Activated naive CD4-positive, alpha-beta T cell (primary cell): Measurements from ENCODE around the gene FDXACB1.
"Not testable (repeated sequence)": the region's sequence is repeated elsewhere in the genome, so short reads cannot be mapped to it uniquely, and the experiment has no call there.

Experiments used
- DNase-seq, 4 experiments: peaks; one replicate each; lab custom pipeline; 2025; lab: John Stamatoyannopoulos, UW

Gene FDXACB1

GRCh38 chr11:111910676-111911562 lies 32.0 kb upstream of the FDXACB1 start:
- no peak for DNase-seq

- DNase-seq = no peak
Observed at GRCh38 chr11:111909378-111909777, 30.4 kb upstream of the FDXACB1 start.

- no peak for DNase-seq
Observed at GRCh38 chr11:111908639-111909305, 29.8 kb upstream of the FDXACB1 start.

DNA sequence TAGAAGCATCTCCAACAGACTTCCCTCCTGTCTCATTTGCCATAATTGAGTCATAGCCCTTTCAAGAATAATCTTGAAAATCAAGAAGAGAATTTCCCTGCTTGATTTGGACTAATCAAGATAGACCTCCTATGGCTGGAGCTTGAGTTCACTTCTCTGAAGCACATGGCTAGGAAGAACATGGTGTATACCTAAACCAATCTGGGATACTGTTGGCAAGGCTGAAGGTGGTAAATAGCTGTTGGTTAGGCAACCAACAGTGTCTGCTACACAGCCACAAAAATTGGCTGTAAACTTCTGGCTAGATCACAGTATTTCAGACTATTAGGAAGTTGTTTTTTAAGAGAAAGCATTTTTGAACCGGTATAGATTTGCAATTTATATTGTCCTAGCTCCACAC lies 27.7 kb upstream of the FDXACB1 start:
- no peak for DNase-seq

- DNase-seq = no peak
Observed at GRCh38 chr11:111905411-111905810, 26.4 kb upstream of the FDXACB1 start.

DNA sequence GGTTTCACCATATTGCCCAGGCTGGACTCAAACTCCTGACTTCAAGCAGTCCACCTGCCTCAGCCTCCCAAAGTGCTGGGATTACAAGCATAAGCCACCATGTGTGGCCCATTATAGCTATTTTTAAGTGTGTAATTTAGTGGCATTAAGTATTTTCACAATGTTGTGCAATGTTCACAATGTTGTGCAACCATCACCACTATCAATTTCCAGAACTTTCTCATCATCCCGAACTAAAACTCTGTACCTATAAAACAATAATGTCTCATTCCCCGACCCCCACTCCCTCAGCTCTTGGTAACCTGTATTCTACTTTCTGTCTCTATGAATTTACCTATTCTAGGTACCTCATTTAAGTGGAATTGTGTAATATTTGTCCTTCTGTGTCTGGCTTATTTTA lies 7.9 kb upstream of the FDXACB1 start:
- no peak for DNase-seq

DNA sequence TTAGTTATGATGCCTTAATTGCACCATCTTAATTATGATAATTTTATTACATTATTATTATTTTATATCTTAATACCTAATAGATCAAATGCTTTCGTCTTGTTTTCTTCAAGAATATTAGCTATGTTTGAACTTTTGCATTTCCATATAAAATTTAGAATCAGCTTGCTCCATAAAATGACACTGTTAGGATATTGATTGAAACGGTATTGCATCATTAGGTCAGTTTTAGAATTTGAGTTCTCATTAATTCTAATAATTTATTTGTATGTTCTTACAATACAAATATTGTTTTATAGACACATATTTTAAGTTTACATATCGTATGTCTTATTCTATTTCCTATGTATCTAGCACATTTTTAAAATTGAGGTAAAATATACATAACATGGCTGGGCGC lies 7.1 kb upstream of the FDXACB1 start:
- no peak for DNase-seq

- not testable (repeated sequence) for DNase-seq
Observed at GRCh38 chr11:111885053-111885452, 6.1 kb upstream of the FDXACB1 start.

DNA sequence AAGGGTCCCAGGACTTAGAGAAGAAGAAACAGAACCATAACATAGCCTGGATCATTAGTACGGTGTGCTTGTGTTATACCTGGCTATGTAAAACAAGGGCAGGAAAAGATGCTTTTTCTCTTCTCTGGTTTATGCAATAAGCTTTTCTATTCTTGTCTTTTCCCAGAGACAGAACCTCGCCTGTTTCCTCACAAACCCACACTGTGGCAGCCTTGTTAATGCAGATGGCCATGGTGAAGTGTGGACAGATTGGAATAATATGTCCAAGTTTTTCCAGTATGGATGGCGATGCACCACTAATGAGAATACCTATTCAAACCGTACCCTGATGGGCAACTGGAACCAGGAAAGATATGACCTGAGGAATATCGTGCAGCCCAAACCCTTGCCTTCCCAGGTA lies 3.2 kb upstream of the FDXACB1 start:
- DNase-seq = no peak

DNA sequence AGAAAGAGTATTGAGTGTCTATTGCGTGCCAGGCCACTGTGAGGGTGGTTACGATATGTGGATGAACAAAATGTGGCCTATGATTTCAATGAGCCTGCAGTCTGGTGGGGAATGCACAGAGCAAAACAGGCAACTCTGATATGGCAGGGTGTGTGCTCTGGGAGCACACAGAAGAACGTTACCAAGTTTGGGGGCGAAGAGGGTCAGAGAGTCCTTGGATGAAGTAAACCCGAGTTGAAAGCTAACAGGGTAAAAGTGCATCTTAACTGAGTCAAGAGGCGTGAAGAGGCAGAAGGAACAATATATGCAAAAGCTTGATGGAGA lies 634 bp upstream of the FDXACB1 start:
- no peak for DNase-seq

DNA sequence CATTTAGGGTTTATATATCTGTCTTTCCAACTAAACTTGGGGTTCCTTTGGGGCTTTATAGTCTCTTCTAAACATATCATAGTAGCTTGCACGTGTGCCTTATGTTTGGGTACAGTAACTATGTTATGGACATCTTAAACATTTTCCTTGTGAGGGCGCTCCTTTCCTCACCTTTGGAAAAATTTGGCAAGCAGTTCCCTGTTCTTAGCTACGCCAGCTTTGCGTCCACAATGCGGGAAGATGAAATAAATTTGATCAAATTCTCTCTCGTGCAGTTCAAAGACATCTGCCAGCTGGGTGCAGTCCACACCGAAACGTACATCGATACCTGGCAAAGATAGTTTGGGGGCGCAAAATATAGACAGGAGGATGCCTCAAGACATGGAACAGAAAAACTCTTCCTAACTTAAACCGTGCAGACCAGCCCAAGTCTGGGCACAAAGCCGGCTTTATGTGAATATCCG lies 548 bp downstream of the FDXACB1 start:
- no peak for DNase-seq

DNA sequence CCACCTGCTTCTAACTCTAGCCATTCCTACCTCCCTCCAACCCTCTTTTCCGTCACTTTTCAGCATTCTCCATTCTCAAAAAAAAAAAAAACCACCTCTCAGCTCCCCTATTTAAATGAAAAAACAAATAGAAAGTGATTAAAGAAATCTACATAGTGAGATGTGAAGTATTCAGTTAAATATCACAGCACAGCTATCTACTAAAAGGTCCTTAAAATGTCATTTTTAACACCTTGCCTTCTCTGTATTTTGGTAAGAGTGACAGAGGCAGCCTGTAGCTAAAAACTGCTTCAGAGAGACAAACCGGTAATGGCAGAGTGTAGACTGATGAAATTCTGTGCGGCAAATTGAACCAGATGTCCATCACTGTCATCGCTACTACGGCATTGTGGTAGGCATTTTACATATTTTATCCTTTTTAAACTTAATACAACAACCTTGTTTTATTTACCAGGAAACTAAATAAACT lies 7.2 kb downstream of the FDXACB1 start:
- no peak for DNase-seq

GRCh38 chr11:111870886-111871692 lies 7.9 kb downstream of the FDXACB1 start, which contains the start of gene ALG9:
ALG9 (minus strand) TSS chr11:111871581; CDS start chr11:111871482, 99 bp downstream.
- peak; percentile 83 to 93 (median 84) for DNase-seq

- DNase-seq = no peak
Observed at GRCh38 chr11:111870522-111870885, 8.5 kb downstream of the FDXACB1 start.

DNA sequence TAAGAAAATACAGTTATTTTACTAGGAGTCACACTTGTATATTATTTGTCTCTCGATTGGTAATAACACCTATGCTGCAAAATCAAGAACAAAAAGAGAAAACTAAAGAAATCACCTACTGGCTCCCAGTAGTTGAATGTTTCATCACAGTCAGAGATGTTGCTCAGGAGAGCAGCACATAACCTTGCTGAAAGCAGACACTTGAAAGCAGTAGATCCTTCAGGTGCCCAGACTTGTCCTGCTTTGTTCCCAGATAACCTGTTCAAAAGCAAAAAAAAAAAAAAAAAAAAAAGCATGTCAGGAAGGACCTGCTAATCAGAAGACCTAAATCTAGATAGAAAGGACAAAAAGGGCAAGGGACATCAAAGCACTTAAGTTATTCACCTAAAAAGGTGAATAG lies 8.9 kb downstream of the FDXACB1 start:
- no peak for DNase-seq

DNA sequence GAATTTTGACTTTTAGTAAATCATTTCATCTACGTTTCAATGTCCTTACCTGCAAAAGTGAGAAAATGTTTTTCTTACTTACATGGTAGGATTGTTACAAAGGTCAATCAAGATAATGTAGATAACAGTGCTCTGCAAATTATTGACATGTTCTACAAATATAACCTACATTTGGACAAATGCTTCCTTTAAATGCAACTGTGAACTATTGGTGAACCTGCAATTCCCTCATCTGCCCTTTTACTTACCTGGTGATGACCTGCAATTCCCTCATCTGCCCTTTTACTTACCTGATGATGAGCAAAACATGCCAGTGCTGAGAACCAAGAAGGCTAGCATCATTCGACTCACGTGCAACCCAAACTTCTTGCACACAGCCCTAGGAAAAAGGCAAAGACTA lies 18.7 kb downstream of the FDXACB1 start:
- DNase-seq = no peak

DNA sequence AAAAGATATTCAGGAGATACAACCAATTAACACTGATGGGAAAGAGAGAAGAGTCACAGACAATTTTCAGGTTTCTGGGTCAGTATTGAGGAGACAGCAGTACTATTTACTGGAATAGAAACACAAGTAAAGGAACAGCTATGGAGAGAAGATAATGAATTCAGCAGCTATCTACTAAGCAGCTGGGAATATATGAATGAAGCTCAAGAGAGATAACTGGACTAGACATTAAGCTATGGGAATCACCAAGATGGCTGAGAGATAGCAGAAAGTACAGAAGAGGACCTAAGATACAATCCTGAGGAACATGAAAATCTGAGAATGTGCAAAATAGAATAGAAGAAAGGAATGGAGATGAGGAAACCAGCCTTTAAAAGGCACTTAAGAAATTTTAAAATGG lies 23.5 kb downstream of the FDXACB1 start:
- DNase-seq = no peak

DNA sequence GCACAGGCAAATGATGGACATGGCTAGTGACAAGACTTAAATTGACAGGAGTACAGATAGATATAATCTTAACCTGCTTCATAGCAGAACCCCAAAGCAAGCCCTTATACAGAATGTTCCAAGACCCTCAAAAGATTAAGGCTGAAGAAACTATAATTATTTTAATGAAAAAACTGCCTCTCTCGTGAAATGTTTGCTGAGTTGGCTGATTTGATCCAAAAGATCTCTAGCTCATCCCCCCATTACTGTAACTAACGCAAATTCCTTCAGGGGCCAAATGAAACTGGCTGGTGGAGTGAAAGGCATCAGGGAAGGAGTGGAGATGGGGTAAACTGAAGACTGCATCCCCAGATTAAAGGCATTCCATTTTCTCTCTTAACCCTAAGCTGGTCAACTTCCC lies 26.9 kb downstream of the FDXACB1 start:
- no peak for DNase-seq

DNA sequence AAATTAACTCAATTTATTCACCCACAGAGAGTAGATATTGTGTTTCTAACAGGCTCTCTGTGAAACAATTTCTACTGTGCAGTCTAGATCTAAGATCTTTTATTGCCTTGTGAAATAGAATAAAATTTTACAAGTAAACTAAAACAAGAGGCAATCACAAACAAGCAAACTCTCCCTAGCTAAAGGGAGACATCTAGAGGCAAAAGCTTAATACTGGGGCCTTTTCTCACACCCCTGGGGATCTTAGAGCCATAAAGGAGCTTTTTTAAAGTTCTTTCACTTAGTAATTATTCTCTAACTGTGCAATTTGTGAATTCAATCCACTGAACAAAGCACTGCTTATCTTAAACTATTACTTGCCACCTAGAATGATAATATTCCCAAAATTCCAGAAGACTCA lies 27.3 kb downstream of the FDXACB1 start:
- DNase-seq = no peak

DNA sequence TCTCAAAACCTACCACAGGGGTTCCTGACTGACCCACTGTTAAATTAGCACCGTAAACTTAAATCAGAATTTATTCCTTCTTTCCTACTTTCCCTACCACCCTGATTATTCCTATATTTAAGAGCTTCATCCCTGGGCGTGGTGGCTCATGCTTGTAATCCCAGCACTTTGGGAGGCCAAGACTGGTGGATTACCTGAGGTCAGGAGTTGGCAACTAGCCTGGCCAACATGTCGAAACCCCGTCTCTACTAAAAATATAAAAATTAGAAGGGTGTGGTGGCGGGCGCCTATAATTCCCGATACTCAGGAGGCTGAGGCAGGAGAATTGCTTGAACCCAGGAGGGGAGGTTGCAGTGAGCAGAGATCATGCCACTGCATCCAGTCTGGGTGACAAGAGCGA lies 27.9 kb downstream of the FDXACB1 start:
- no peak for DNase-seq

DNA sequence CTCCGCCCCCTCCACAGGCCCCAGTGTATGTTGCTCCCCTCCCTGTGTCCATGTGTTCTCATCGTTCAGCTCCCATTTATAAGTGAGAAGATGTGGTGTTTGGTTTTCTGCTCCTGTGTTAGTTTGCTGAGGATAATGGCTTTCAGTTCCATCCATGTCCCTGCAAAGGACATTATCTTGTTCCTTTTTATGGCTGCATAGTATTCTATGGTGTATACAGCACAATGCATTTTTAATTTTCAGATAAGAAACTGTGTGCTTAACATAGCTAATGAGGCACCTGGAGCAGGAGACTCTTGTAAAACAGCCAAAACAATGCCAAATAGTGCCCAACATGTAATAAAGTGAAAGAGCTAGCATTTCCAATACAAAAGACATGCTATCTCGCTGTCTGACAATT lies 29.3 kb downstream of the FDXACB1 start:
- no peak for DNase-seq

GRCh38 chr11:111846636-111847035 lies 32.3 kb downstream of the FDXACB1 start:
- no peak for DNase-seq

GRCh38 chr11:111846063-111846462 lies 32.9 kb downstream of the FDXACB1 start:
- no peak for DNase-seq
